ENCODE data around the gene EXT2.
A peak's percentile ranks its signal among the peaks of the same experiment; 100 is the strongest.

EXT2 gene

GRCh38 chr11:44136176-44136945, 40.9 kb downstream of the EXT2 start:
- peak; percentile 29 for DNase-seq

GRCh38 chr11:44137057-44137456, 41.6 kb downstream of the EXT2 start:
- no peak for DNase-seq

GRCh38 chr11:44138286-44138685, 42.8 kb downstream of the EXT2 start:
- DNase-seq: no peak

GRCh38 chr11:44138980-44139379, 43.5 kb downstream of the EXT2 start:
- DNase-seq: no peak

- DNase-seq: no peak
Observed at GRCh38 chr11:44139565-44140330, 44.3 kb downstream of the EXT2 start.

GRCh38 chr11:44140372-44140771, 44.9 kb downstream of the EXT2 start:
- DNase-seq: no peak

GRCh38 chr11:44140805-44141204, 45.3 kb downstream of the EXT2 start:
- DNase-seq: no peak

GRCh38 chr11:44143987-44144909, 48.8 kb downstream of the EXT2 start:
- no peak for DNase-seq

GRCh38 chr11:44145011-44145775, 49.7 kb downstream of the EXT2 start:
- DNase-seq: no peak

- DNase-seq: no peak
Observed at GRCh38 chr11:44146931-44147330, 51.5 kb downstream of the EXT2 start.

- no peak for DNase-seq
Observed at GRCh38 chr11:44147751-44148150, 52.3 kb downstream of the EXT2 start.

GRCh38 chr11:44149651-44150050, 54.2 kb downstream of the EXT2 start:
- no peak for DNase-seq

GRCh38 chr11:44150401-44150800, 54.9 kb downstream of the EXT2 start:
- DNase-seq: no peak

- DNase-seq: no peak
Observed at GRCh38 chr11:44157019-44157418, 61.5 kb downstream of the EXT2 start.

GRCh38 chr11:44158384-44158783, 62.9 kb downstream of the EXT2 start:
- DNase-seq: no peak

- no peak for DNase-seq
Observed at GRCh38 chr11:44159848-44160721, 64.6 kb downstream of the EXT2 start.

- DNase-seq: no peak
Observed at GRCh38 chr11:44162004-44162403, 66.5 kb downstream of the EXT2 start.

- DNase-seq: no peak
Observed at GRCh38 chr11:44162662-44163061, 67.2 kb downstream of the EXT2 start.

GRCh38 chr11:44165432-44165831, 70.0 kb downstream of the EXT2 start:
- peak; percentile 33 for DNase-seq

- DNase-seq: peak; percentile 30
Observed at GRCh38 chr11:44167046-44167445, 71.6 kb downstream of the EXT2 start.

GRCh38 chr11:44171518-44171917, 76.0 kb downstream of the EXT2 start:
- peak; percentile 13 for DNase-seq

All from fibroblast of skin of abdomen (primary cell).